ENCODE data around the gene ENTREP3.
"Not testable (repeated sequence)": the region's sequence is repeated elsewhere in the genome, so short reads cannot be mapped to it uniquely, and the experiment has no call there.

DNA sequence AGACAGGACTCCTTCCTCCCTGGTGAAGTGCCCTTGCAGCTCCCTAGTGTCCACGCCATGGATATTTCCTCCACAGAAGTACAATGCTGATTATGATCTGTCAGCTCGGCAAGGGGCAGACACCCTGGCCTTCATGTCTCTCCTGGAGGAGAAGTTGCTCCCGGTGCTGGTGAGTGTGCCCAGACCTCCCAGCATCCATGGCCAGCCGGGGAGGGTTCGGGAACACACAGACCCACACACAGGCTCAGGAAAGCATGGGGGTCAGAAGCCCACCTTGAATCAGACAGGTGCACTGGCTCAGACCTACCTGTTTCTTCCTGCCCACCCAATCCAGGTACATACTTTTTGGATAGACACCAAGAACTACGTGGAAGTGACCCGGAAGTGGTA, 43.2 kb downstream of the ENTREP3 start:
- TF ChIP-seq CTCF (conservative IDR thresholded peaks at IDR 0.05; ENCODE audit: low read depth, low read length); EZH2 (IDR thresholded peaks at IDR 0.05; ENCODE audit: borderline replicate concordance, low read depth, low read length, poor library complexity, severe bottlenecking): not testable (repeated sequence)

Data from A673 (cell line).